Neural cell (in vitro differentiated cells): Measurements from ENCODE around the gene HOXA10. TPM values are rescaled to one million over a fixed set of nuclear protein-coding genes. Genes with fewer than 3 reads are reported as not detected.

ENCODE experiments used
- H2AFZ ChIP-seq: fragments of 200-600, 300-800 bp; sonication (generic), shearing (Covaris generic); 2 replicates; pipeline ENCODE4 v1.6.0; 2014; ENCODE audit warnings: low read depth, mild to moderate bottlenecking, antibody characterized with exemption, low read length, moderate library complexity
- H3F3A ChIP-seq: fragments of 200-600 bp; shearing (Covaris generic); 2 replicates; pipeline ENCODE4 v1.6.1; 2016; ENCODE audit warnings: mild to moderate bottlenecking, moderate library complexity, mixed read lengths, antibody characterized with exemption, low read length; ENCODE audit not compliant: insufficient read depth, poor library complexity, severe bottlenecking
- H3K27ac ChIP-seq: fragments of 200-600, 300-800 bp; sonication (generic), shearing (Covaris generic); 2 replicates; pipeline ENCODE4 v1.5.1; 2014; ENCODE audit warnings: mild to moderate bottlenecking, low read length, moderate library complexity
- H3K27me3 ChIP-seq: fragments of 300-800, 200-600 bp; sonication (generic), shearing (Covaris generic); 2 replicates; pipeline ENCODE4 v1.6.0; 2014; ENCODE audit warnings: mild to moderate bottlenecking, low read depth, low read length, moderate library complexity; ENCODE audit not compliant: insufficient read depth
- H3K36me3 ChIP-seq: fragments of 300-800, 200-600 bp; sonication (generic), shearing (Covaris generic); 2 replicates; pipeline ENCODE4 v1.5.1; 2014; ENCODE audit warnings: mild to moderate bottlenecking, antibody characterized with exemption, low read length, moderate library complexity; ENCODE audit not compliant: insufficient read depth
- H3K4me2 ChIP-seq: fragments of 300-800, 200-600 bp; sonication (generic), shearing (Covaris generic); 2 replicates; pipeline ENCODE4 v1.6.0; 2014; ENCODE audit warnings: mild to moderate bottlenecking, low read length
- H3K4me3 ChIP-seq: fragments of 300-800, 200-600 bp; sonication (generic), shearing (Covaris generic); 2 replicates; pipeline ENCODE4 v1.5.1; 2014; ENCODE audit warnings: mild to moderate bottlenecking, low read length, moderate library complexity
- H3K79me2 ChIP-seq: fragments of 200-600 bp; shearing (Covaris generic); replicated peaks from 2 replicates; pipeline ENCODE4 v1.6.0; 2014; ENCODE audit warnings: mild to moderate bottlenecking, low read length, moderate library complexity; ENCODE audit not compliant: insufficient read depth
- H3K9ac ChIP-seq: fragments of 300-800, 200-600 bp; sonication (generic), shearing (Covaris generic); 2 replicates; pipeline ENCODE4 v1.6.1; 2016; ENCODE audit warnings: mild to moderate bottlenecking, low read length, mixed read lengths
- H3K9me2 ChIP-seq: fragments of 200-600 bp; shearing (Covaris generic); 2 replicates; pipeline ENCODE4 v1.6.1; 2016; ENCODE audit warnings: mild to moderate bottlenecking, low read length, mixed read lengths; ENCODE audit not compliant: insufficient read depth
- H3K9me3 ChIP-seq: fragments of 200-600, 300-800 bp; sonication (generic), shearing (Covaris generic); 2 replicates; pipeline ENCODE4 v1.6.1; 2016; ENCODE audit warnings: mild to moderate bottlenecking, mixed run types, low read length, moderate library complexity, mixed read lengths
- H4K20me1 ChIP-seq: fragments of 200-600 bp; shearing (Covaris generic); 2 replicates; pipeline ENCODE4 v1.6.1; 2016; ENCODE audit warnings: mild to moderate bottlenecking, mixed run types; ENCODE audit not compliant: insufficient read depth
- EP300 ChIP-seq: fragments of 450-650 bp; conservative IDR thresholded peaks from 2 replicates; pipeline ENCODE4 v1.6.1; 2014; ENCODE audit warnings: antibody characterized with exemption, mild to moderate bottlenecking, moderate library complexity; ENCODE audit not compliant: poor library complexity, severe bottlenecking
- EZH2 ChIP-seq: fragments of 200-600, 300-800 bp; shearing (Covaris generic), sonication (generic); IDR thresholded peaks from 2 replicates; pipeline ENCODE4 v1.6.1; 2014; ENCODE audit warnings: antibody characterized with exemption, low read length, borderline replicate concordance, mild to moderate bottlenecking; ENCODE audit not compliant: insufficient read depth, poor library complexity, severe bottlenecking
- MXI1 ChIP-seq: fragments of 450-650 bp; conservative IDR thresholded peaks from 2 replicates; pipeline ENCODE4 v1.6.1; 2014; ENCODE audit warnings: antibody characterized with exemption, mild to moderate bottlenecking; ENCODE audit not compliant: poor library complexity, severe bottlenecking
- POLR2AphosphoS5 ChIP-seq: IDR thresholded peaks from 2 replicates; pipeline ENCODE4 v1.6.1; 2012
- RAD21 ChIP-seq: fragments of 450-650 bp; conservative IDR thresholded peaks from 2 replicates; pipeline ENCODE4 v1.6.1; 2014; ENCODE audit warnings: antibody characterized with exemption, mild to moderate bottlenecking, moderate library complexity
- REST ChIP-seq: IDR thresholded peaks from 2 replicates; pipeline ENCODE4 v1.6.1; 2012; ENCODE audit warnings: borderline replicate concordance
- SMC3 ChIP-seq: fragments of 450-650 bp; conservative IDR thresholded peaks from 2 replicates; pipeline ENCODE4 v1.6.1; 2014; ENCODE audit warnings: antibody characterized with exemption, mild to moderate bottlenecking, moderate library complexity; ENCODE audit not compliant: poor library complexity
- TAF1 ChIP-seq: IDR thresholded peaks from 2 replicates; pipeline ENCODE4 v1.6.1; 2012; ENCODE audit warnings: low read depth
- polyA plus RNA-seq: library from polyadenylated mRNA; depleted of rRNA; stranded (reverse); fragments of >200 nt; gene quantifications from 2 replicates; pipeline ENCODE4 v1.2.3, GENCODE V29; 2014
- TF ChIP-seq, protein P1 (sequence below): fragments of 450-650 bp; IDR thresholded peaks from 2 replicates; pipeline ENCODE4 v1.5.1; 2014; ENCODE audit warnings: antibody characterized with exemption, mild to moderate bottlenecking, moderate library complexity; ENCODE audit not compliant: poor library complexity, severe bottlenecking

The HOXA10 gene
- polyA plus RNA-seq, 1 donor from 2014 or later, result not detected

DNA sequence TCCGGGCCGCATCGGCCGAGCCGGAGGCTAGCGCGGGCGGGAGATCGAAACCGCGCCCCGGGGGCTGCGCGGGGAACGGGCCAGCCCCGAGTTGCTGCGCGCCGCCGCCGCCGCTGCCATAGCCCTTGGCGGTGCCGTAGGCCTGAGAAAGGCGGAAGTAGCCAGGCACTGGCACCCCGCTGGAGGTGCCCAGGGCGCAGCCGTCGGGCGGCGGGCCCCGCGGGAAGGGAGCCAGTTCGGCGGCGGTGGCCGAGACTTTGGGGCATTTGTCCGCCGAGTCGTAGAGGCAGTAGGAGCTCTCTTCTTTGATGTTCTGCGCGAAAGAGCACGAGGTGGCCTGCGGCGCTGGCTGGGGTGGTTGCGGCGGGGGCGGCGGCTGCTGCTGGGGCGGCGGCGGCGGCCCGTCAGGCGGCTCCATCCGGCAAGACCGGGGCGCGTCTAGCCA, 587 bp downstream of the HOXA10 start:
- Histone ChIP-seq H3K36me3 (no peaks in the 10 kb centered on the region), H3K9me2 (no peaks in the 10 kb centered on the region), H3K9me3 (peaks cover 7% of the 10 kb centered on the region), H3F3A (no peaks in the 10 kb centered on the region), H3K4me2 (no peak overlapping the region), H3K27me3 (peaks cover 100% of the 10 kb centered on the region), H3K79me2 (no peaks in the 10 kb centered on the region), H3K27ac (no peak overlapping the region), H4K20me1 (no peaks in the 10 kb centered on the region), H3K4me3 (peak overlapping the region; percentile 52), H2AFZ (no peak overlapping the region), H3K9ac (no peak overlapping the region)
- TF ChIP-seq EZH2 (peak; percentile 29), RAD21 (no peak)

GRCh38 chr7:27172823-27173510, 1.2 kb downstream of the HOXA10 start:
- Histone ChIP-seq H3K27ac (no peak overlapping the region), H3K9ac (no peak overlapping the region), H3K9me3 (peaks cover 7% of the 10 kb centered on the region)

GRCh38 chr7:27172315-27172774, 1.8 kb downstream of the HOXA10 start:
- TF ChIP-seq SMC3 (no peak), RAD21 (no peak), EP300 (no peak), REST (no peak), EZH2 (no peak), MXI1 (no peak), TAF1 (no peak), POLR2AphosphoS5 (no peak)
- TF ChIP-seq, protein P1, sequence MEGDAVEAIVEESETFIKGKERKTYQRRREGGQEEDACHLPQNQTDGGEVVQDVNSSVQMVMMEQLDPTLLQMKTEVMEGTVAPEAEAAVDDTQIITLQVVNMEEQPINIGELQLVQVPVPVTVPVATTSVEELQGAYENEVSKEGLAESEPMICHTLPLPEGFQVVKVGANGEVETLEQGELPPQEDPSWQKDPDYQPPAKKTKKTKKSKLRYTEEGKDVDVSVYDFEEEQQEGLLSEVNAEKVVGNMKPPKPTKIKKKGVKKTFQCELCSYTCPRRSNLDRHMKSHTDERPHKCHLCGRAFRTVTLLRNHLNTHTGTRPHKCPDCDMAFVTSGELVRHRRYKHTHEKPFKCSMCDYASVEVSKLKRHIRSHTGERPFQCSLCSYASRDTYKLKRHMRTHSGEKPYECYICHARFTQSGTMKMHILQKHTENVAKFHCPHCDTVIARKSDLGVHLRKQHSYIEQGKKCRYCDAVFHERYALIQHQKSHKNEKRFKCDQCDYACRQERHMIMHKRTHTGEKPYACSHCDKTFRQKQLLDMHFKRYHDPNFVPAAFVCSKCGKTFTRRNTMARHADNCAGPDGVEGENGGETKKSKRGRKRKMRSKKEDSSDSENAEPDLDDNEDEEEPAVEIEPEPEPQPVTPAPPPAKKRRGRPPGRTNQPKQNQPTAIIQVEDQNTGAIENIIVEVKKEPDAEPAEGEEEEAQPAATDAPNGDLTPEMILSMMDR, result no peak
- no peak overlapping the region for H3K27ac ChIP-seq
- H3K9ac ChIP-seq, result no peak overlapping the region
- no peak overlapping the region for H3K4me3 ChIP-seq
- peaks cover 100% of the 10 kb centered on the region for H3K27me3 ChIP-seq
- H3K79me2 ChIP-seq, result no peaks in the 10 kb centered on the region
- H3F3A ChIP-seq, result no peaks in the 10 kb centered on the region
- no peak overlapping the region for H3K4me2 ChIP-seq
- H3K36me3 ChIP-seq, result no peaks in the 10 kb centered on the region
- no peaks in the 10 kb centered on the region for H4K20me1 ChIP-seq
- peaks cover 7% of the 10 kb centered on the region for H3K9me3 ChIP-seq
- H2AFZ ChIP-seq, result no peak overlapping the region
- no peaks in the 10 kb centered on the region for H3K9me2 ChIP-seq

More at GRCh38 chr7:27172823-27173510, 1.2 kb downstream of the HOXA10 start:
- Histone ChIP-seq H2AFZ (no peak overlapping the region), H3K9me2 (no peaks in the 10 kb centered on the region), H3K36me3 (no peaks in the 10 kb centered on the region), H3K4me2 (no peak overlapping the region), H3K27me3 (peaks cover 100% of the 10 kb centered on the region), H4K20me1 (no peaks in the 10 kb centered on the region), H3K79me2 (no peaks in the 10 kb centered on the region), H3K4me3 (peak overlapping the region; percentile 52), H3F3A (no peaks in the 10 kb centered on the region)
- TF ChIP-seq EZH2, result peak; percentile 10
- TF ChIP-seq, protein P1, result no peak
